Measurements from ENCODE around the gene GLOD5.

DNA sequence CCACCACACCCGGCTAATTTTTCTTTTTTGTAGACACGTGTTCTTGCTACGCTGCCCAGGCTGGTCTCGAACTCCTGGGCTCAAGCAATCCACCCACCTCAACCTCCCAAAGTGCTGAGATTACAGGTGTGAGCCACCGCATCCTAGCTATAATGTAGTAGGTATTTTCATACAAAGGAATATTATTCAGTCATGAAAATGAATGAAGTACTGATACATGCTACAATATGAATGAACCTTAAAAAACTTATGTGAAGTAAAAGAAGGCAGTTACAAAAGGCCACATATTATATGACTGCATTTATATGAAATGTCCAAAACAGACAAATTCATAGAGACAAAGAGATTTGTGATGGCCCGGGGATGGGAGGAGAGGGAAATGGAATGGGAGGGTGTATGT lies 20.2 kb downstream of the GLOD5 start:
- TF ChIP-seq ZNF274 (IDR thresholded peaks at IDR 0.05; ENCODE audit: low read depth, low read length) (no peak), YY1 (IDR thresholded peaks at IDR 0.05; ENCODE audit: insufficient read depth, insufficient read length) (no peak), SUZ12 (IDR thresholded peaks at IDR 0.05; ENCODE audit: extremely low read depth, insufficient read depth, insufficient read length) (no peak)

Measured in NT2/D1 (cell line).